Stimulated activated CD8-positive, alpha-beta memory T cell treated with anti-CD3 and anti-CD28 coated beads, Interleukin-7, amount 100 ng/mL, for 48 hours (primary cell): ENCODE data around the gene P2RX2.

Source experiments
- DNase-seq, 2 donors: peaks; one replicate each; pipeline ENCODE4 v3.0.0-alpha.2; 2020; ENCODE audit warnings: low read depth in 1 of 2; ENCODE audit errors: extremely low read depth in 1 of 2

Gene P2RX2

GRCh38 chr12:132618683-132619043, at the start of gene P2RX2:
TSS of gene P2RX2 (plus strand) at chr12:132618776. CDS start at chr12:132618817, 41 bp downstream.
- no peak for DNase-seq

- no peak for DNase-seq
These were observed 49.6 kb upstream of the P2RX2 start for GRCh38 chr12:132568826-132569480.

GRCh38 chr12:132569856-132570480, 48.6 kb upstream of the P2RX2 start:
- no peak for DNase-seq

DNA sequence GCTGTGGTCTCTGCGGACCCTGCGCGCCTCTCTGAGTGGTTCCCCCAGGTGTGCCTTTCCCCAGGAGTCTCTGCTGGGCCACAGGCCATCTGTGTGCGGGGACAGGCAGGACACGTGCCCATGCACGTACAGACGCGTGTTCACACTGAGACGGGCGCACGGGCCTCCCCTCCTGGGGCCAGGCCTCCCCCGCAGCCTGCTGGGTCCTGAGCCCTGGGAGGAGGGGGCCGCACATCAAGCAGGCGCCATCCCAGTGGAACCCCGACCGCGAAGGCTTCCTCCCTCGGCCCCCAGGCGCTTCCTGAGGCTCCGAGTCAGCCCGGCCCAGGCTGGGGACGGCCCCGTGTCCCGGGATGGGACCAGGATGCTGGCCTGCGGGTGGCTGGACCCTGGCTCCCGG, 47.9 kb upstream of the P2RX2 start:
- no peak for DNase-seq

DNA sequence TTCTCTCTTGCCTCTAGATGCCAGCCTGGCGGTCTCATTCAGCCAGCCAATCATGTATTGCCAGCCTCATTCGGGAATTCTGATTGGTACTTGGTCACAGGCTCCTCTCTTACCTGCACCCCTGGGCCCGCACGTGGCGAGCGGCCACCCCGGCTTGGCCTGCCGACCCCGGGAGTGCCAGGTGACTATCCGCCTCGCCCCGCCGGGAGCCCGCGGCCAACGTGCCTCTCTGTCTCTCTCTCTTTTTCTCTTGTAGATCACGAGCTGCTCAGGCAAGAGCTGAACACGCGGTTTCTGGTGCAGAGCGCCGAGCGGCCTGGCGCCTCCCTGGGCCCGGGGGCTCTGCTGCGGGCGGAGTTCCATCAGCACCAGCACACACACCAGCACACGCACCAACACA, 47.5 kb upstream of the P2RX2 start:
- no peak for DNase-seq

DNA sequence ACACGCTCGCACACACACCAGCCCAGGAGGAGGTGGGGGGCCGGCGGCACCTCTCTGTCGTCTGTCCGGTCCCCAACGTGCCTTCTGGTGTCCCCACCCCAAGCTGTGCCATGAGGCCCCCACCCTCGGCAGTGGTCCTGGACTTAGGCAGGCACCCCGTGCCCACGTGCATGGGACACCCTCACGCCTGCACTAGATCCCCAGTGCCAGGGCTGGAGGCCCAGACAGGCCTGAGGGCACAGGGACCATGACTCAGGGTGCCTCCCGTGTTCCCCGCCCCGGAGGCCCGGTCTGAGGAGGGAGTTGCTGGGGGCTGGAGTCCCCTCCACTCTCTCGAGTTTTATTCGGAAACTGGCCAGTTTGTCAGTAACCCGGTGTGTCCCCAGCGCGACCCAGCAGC, 47.0 kb upstream of the P2RX2 start:
- no peak for DNase-seq

DNA sequence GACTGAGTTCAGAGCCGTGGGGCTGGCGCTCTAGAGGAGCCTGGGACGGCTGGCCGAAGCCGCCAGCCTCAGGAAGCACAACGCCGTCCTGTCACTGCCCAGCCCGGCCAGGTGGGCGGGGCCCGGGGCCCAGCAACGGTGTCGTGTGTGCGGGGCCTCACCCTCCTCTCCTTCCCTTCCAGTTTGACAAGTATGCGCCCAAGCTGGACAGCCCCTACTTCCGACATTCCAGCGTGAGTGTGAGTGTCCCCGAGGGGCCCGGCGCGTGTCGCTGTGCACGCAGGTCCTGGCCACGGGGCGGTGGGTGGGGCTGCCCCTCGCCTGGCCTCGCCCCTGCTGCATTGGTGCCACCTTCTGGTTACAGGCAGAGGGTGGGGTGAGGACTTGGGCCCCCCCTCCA, 46.5 kb upstream of the P2RX2 start:
- no peak for DNase-seq

- no peak for DNase-seq
These were observed 45.5 kb upstream of the P2RX2 start for GRCh38 chr12:132572801-132573760.

DNA sequence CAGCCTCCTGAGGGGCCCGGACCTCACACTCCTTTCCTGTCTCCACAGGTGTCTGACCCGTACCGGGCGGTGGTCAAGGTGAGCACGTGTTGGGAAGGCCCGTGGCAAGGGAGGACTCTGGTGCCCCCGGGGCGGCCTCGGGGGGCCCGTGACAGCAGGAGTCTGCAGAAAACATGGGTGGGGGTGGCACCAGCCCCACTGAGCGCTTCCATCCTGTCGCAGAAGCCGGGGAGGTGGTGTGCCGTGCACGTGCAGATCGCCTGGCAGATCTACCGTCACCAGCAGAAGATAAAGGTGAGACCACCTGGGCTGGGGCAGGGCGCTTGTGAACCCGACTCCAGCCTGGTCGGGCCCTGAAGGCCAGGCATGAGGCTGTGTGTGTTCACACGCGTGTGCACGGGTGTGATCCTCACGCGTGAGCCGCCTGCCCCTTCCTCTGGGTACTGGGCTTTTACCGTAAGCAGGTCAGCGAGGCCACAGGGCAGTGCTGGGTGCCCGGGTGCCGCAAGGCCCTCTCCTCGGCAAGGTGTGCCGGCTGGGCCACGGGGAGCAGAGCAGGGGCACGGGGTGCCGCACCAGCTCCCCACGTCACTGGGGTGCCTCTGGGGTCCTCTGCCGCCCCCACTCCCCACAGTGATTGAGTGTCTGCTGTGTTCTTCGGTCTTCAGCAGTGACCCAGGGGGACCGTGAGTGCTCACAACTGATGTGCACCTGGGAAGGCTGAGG, 44.1 kb upstream of the P2RX2 start:
- no peak for DNase-seq

DNA sequence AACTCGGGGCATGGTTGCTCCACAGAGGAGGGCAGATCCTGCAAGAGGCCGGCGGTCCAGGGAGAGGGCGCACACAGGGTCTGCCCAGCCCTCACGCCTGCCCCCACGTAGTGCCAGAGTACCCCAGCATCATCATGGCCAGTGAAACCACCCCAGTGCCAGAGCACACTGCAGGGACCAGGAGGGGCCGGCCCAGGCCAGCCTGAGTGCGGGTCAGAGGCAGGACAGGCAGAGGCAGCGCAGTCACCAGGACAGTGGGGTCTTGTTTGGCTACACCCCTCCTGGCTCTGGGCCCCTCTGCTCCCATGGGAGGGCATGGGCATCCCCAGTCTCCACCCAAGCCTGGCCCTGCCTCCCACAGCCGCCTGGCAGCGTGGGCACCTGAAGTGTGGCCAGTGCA, 42.9 kb upstream of the P2RX2 start:
- no peak for DNase-seq

DNA sequence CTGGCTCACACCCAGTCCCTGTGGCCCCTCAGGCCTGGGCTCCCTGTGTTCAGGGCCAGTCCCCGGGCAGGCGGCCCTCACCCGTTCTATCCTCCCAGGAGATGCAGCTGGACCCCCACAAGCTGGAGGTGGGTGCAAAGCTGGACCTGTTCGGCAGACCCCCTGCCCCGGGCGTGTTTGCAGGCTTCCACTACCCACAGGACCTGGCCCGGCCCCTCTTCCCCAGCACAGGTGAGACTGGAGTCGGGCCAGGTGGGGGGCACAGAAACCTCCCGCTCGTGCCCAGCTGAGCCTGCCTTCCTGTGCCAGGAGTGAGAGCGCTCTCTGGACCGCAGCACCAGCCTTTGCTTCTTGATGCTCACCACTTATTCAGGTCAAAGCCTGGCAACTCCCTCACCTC, 41.9 kb upstream of the P2RX2 start:
- DNase-seq, result no peak

- no peak for DNase-seq
These were observed 41.2 kb upstream of the P2RX2 start for GRCh38 chr12:132577191-132577920.

DNA sequence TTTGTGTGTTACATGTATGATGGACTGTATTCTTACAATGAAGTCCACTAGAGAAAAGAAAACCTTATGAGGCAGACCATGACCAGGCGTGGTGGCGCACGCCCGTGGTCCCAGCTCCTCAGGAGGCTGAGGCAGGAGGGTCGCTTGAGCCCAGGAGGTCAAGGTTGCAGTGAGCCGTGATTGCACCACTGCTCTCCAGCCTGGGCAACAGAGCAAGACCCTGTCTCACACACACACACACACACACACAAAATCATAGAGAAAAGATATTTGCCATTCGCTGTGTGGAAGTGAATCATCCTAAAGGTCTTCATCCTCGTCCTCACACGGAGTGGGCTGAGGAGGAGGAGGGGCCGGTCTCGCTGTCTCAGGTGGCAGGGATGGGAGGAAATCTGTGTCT, 40.5 kb upstream of the P2RX2 start:
- DNase-seq, result no peak

DNA sequence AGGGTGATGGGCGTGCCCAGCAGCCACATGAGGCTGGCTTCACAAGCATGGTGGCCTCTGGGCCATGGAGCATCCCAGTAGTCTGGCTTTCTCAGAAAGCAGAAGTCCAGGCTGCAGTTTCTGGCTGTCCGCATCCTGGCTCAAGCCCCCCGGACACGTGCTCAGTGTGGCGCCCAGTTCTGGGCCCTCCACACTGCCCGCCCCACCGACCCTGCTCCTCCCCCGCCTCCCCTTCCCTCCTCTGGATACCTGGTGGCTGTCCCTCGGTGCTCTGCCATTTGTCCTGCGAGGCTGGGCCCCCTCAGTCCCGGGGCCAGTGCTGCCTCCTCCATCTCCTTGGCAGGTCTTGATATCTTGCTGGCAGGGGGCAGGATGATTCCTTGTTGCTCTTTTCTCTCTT, 39.8 kb upstream of the P2RX2 start:
- no peak for DNase-seq

GRCh38 chr12:132579744-132580143, 38.8 kb upstream of the P2RX2 start:
- no peak for DNase-seq

DNA sequence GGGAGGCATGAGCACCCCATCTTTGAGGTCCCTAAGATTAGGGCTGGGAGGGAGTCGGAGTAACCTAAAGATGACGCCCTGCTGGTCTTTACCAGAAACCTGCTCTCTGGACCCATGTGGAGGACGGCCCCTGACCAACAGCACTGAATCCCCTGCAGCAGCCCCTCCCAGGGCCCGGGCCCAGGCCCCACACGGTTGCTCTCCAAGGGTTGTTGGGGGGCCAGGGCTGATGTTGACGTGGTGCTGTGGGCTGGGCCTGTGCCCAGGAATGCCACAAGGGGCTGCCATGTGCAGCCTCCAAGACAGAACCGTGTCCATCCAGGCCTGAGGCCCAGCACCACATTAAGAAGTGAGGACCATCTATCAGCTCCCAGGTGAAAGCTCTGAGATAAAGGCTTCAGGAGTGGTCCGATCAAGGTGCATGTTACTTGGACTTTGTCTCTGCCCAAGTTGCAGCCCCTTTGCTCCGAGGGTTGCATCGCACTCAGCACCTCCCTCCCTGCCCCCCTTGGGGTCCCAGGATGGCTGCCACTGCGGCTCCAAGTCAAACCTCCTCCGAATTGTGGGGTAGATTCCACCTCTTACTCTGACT, 37.8 kb upstream of the P2RX2 start:
- no peak for DNase-seq

GRCh38 chr12:132581348-132582057, 37.1 kb upstream of the P2RX2 start:
- DNase-seq, result no peak

DNA sequence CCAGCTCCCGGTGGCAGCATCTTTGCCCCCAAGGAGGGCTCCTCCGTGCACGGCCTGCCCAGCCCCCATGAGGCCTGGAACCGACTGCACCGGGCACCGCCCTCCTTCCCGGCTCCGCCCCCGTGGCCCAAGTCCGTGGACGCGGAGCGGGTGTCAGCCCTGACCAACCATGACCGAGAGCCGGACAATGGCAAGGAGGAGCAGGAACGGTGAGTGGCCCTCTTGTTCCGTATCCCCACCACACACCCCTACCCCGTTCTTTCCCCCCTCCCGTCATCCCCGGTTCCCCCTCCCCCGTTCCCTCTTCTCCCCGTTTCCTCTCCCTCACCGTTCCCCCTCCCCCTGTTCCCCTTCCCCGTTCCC, 36.5 kb upstream of the P2RX2 start:
- DNase-seq, result no peak

- DNase-seq, result no peak
These were observed 35.8 kb upstream of the P2RX2 start for GRCh38 chr12:132582582-132583410.
